Parathyroid adenoma (tissue), 2 donors: ENCODE measurements around the gene SYNJ2BP.

Experiments
- H2AFZ ChIP-seq: fragments of 300-600 bp; sonication (generic); one replicate; pipeline ENCODE4 v1.7.0; 2017; ENCODE audit warnings: antibody characterized with exemption, mild to moderate bottlenecking
- H3K27ac ChIP-seq: fragments of 300-600 bp; sonication (generic); one replicate; pipeline ENCODE4 v1.7.0; 2017
- H3K27me3 ChIP-seq: fragments of 300-600 bp; sonication (generic); one replicate; pipeline ENCODE4 v1.7.0; 2017; ENCODE audit warnings: low read length; ENCODE audit not compliant: control insufficient read depth, insufficient read depth
- H3K36me3 ChIP-seq: fragments of 300-600 bp; sonication (generic); one replicate; pipeline ENCODE4 v1.7.0; 2017; ENCODE audit warnings: low read length; ENCODE audit not compliant: control insufficient read depth, insufficient read depth
- H3K4me1 ChIP-seq: fragments of 300-600 bp; sonication (generic); one replicate; pipeline ENCODE4 v1.7.0; 2017; ENCODE audit warnings: control low read depth
- H3K4me2 ChIP-seq: fragments of 300-600 bp; sonication (generic); one replicate; pipeline ENCODE4 v1.7.0; 2017; ENCODE audit warnings: low read length
- H3K4me3 ChIP-seq: fragments of 300-600 bp; sonication (generic); one replicate; pipeline ENCODE4 v1.7.0; 2017; ENCODE audit warnings: low read depth, low read length
- H3K79me2 ChIP-seq: fragments of 300-600 bp; sonication (generic); one replicate; pipeline ENCODE4 v1.7.0; 2017; ENCODE audit warnings: control low read depth
- H3K9ac ChIP-seq: fragments of 300-600 bp; sonication (generic); one replicate; pipeline ENCODE4 v1.7.0; 2017; ENCODE audit warnings: mild to moderate bottlenecking
- H3K9me3 ChIP-seq: fragments of 300-600 bp; sonication (generic); one replicate; pipeline ENCODE4 v1.7.0; 2017; ENCODE audit warnings: low read length; ENCODE audit not compliant: control insufficient read depth
- TF ChIP-seq, protein P1 (sequence below): fragments of 300-600 bp; sonication (generic); IDR thresholded peaks from one replicate; pipeline ENCODE4 v1.7.0; 2017; ENCODE audit warnings: antibody characterized with exemption, mild to moderate bottlenecking
- donor health status: primary hyperparathyroidism.

Gene SYNJ2BP

GRCh38 chr14:70380824-70381223, 36.1 kb downstream of the SYNJ2BP start:
- no peaks in the 10 kb centered on the region for H3K36me3 ChIP-seq

DNA sequence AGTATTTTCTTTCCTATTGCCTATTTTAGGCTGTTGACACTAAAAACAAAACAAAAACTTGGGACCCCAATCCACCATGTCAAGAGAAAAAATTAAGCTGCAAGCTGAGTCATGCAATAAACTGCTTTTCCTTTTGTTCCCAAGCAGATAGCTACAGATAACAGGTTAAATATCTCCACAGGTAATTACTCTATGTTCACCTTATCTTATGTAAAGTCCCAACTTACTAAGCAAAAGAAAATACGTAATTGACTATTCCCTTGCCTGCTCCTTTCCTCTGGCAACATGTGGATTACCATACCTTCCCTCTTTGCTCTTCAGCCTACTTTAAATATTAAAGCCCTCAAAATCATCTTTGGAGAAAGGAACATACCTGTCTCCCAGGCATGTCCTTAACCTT, 38.2 kb downstream of the SYNJ2BP start:
- Histone ChIP-seq H3K4me1 (no peaks in the 10 kb centered on the region), H3K4me2 (no peak overlapping the region), H3K9me3 (no peaks in the 10 kb centered on the region), H3K27me3 (no peaks in the 10 kb centered on the region), H3K36me3 (no peaks in the 10 kb centered on the region), H2AFZ (no peak overlapping the region), H3K79me2 (no peaks in the 10 kb centered on the region), H3K27ac (no peak overlapping the region), H3K9ac (no peak overlapping the region), H3K4me3 (no peak overlapping the region)
- TF ChIP-seq, protein P1, sequence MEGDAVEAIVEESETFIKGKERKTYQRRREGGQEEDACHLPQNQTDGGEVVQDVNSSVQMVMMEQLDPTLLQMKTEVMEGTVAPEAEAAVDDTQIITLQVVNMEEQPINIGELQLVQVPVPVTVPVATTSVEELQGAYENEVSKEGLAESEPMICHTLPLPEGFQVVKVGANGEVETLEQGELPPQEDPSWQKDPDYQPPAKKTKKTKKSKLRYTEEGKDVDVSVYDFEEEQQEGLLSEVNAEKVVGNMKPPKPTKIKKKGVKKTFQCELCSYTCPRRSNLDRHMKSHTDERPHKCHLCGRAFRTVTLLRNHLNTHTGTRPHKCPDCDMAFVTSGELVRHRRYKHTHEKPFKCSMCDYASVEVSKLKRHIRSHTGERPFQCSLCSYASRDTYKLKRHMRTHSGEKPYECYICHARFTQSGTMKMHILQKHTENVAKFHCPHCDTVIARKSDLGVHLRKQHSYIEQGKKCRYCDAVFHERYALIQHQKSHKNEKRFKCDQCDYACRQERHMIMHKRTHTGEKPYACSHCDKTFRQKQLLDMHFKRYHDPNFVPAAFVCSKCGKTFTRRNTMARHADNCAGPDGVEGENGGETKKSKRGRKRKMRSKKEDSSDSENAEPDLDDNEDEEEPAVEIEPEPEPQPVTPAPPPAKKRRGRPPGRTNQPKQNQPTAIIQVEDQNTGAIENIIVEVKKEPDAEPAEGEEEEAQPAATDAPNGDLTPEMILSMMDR: no peak

More at GRCh38 chr14:70380824-70381223, 36.1 kb downstream of the SYNJ2BP start:
- Histone ChIP-seq H3K4me3 (no peak overlapping the region), H3K79me2 (no peaks in the 10 kb centered on the region), H3K27ac (no peak overlapping the region), H3K4me1 (no peaks in the 10 kb centered on the region), H3K9me3 (no peaks in the 10 kb centered on the region), H3K9ac (no peak overlapping the region), H3K27me3 (no peaks in the 10 kb centered on the region), H2AFZ (no peak overlapping the region), H3K4me2 (no peak overlapping the region)
- TF ChIP-seq, protein P1: no peak
